Adipocyte (in vitro differentiated cells): ENCODE data around the gene ZNF563.
A peak's percentile ranks its signal among the peaks of the same experiment; 100 is the strongest.
"Not testable (repeated sequence)": the region's sequence is repeated elsewhere in the genome, so short reads cannot be mapped to it uniquely, and the experiment has no call there.

Experiments
- DNase-seq: peaks from one replicate; pipeline ENCODE4 v3.0.0-alpha.2; 2015; ENCODE audit warnings: low read depth
- H3K27me3 ChIP-seq: replicated peaks from 2 replicates; pipeline ENCODE4 v1.7.0; 2013; ENCODE audit warnings: mild to moderate bottlenecking, low read length, moderate library complexity; ENCODE audit not compliant: control insufficient read depth, insufficient read depth
- H3K36me3 ChIP-seq: 2 replicates; pipeline ENCODE4 v1.7.0; 2013; ENCODE audit warnings: low read length, mild to moderate bottlenecking, moderate library complexity; ENCODE audit not compliant: control insufficient read depth, insufficient read depth, severe bottlenecking
- H3K4me1 ChIP-seq: 2 replicates; pipeline ENCODE4 v1.7.0; 2013; ENCODE audit warnings: mild to moderate bottlenecking, low read length, moderate library complexity; ENCODE audit not compliant: control insufficient read depth, insufficient read depth
- H3K4me3 ChIP-seq: 2 replicates; pipeline ENCODE4 v1.7.0; 2013; ENCODE audit warnings: mild to moderate bottlenecking, low read length, moderate library complexity
- H3K9ac ChIP-seq: 2 replicates; pipeline ENCODE4 v1.7.0; 2013; ENCODE audit warnings: mild to moderate bottlenecking, low read length, moderate library complexity
- H3K9me3 ChIP-seq: 2 replicates; pipeline ENCODE4 v1.7.0; 2013; ENCODE audit warnings: mild to moderate bottlenecking, low read length, moderate library complexity; ENCODE audit not compliant: control insufficient read depth

ZNF563 gene

GRCh38 chr19:12346896-12347295, 13.5 kb upstream of the ZNF563 start:
- peaks cover 85% of the 10 kb centered on the region for H3K9me3 ChIP-seq

GRCh38 chr19:12345197-12345596, 11.8 kb upstream of the ZNF563 start:
- DNase-seq: no peak
- Histone ChIP-seq H3K4me3 (peak overlapping the region; percentile 17), H3K9ac (no peak overlapping the region), H3K9me3 (peaks cover 81% of the 10 kb centered on the region), H3K27me3 (no peaks in the 10 kb centered on the region), H3K36me3 (peaks cover 15% of the 10 kb centered on the region), H3K4me1 (no peaks in the 10 kb centered on the region)

More at GRCh38 chr19:12346896-12347295, 13.5 kb upstream of the ZNF563 start:
- peaks cover 32% of the 10 kb centered on the region for H3K36me3 ChIP-seq
- H3K4me3 ChIP-seq: peak overlapping the region; percentile 46
- H3K4me1 ChIP-seq: no peaks in the 10 kb centered on the region
- no peak for DNase-seq
- H3K9ac ChIP-seq: no peak overlapping the region
- no peaks in the 10 kb centered on the region for H3K27me3 ChIP-seq

- H3K9ac ChIP-seq: no peak overlapping the region
- no peak for DNase-seq
- H3K27me3 ChIP-seq: no peaks in the 10 kb centered on the region
- H3K4me3 ChIP-seq: peak overlapping the region; percentile 89
- no peaks in the 10 kb centered on the region for H3K36me3 ChIP-seq
- H3K9me3 ChIP-seq: no peaks in the 10 kb centered on the region
- H3K4me1 ChIP-seq: peaks cover 13% of the 10 kb centered on the region
These were observed 2.1 kb downstream of the ZNF563 start for GRCh38 chr19:12331211-12331941.

GRCh38 chr19:12330340-12330739, 3.1 kb downstream of the ZNF563 start:
- no peak for DNase-seq
- no peak overlapping the region for H3K9ac ChIP-seq
- H3K27me3 ChIP-seq: no peaks in the 10 kb centered on the region
- no peaks in the 10 kb centered on the region for H3K9me3 ChIP-seq
- H3K4me1 ChIP-seq: peaks cover 13% of the 10 kb centered on the region
- no peak overlapping the region for H3K4me3 ChIP-seq
- no peaks in the 10 kb centered on the region for H3K36me3 ChIP-seq

- Histone ChIP-seq H3K36me3 (peaks cover 31% of the 10 kb centered on the region), H3K4me1 (no peaks in the 10 kb centered on the region), H3K9ac (no peak overlapping the region), H3K9me3 (peaks cover 20% of the 10 kb centered on the region), H3K4me3 (no peak overlapping the region), H3K27me3 (no peaks in the 10 kb centered on the region)
- no peak for DNase-seq
These were observed 7.7 kb downstream of the ZNF563 start for GRCh38 chr19:12325690-12326089.

GRCh38 chr19:12318782-12319413, 14.5 kb downstream of the ZNF563 start:
- peaks cover 67% of the 10 kb centered on the region for H3K36me3 ChIP-seq
- no peaks in the 10 kb centered on the region for H3K4me1 ChIP-seq
- H3K9me3 ChIP-seq: peaks cover 62% of the 10 kb centered on the region
- no peaks in the 10 kb centered on the region for H3K27me3 ChIP-seq
- peak overlapping the region; percentile 65 for H3K4me3 ChIP-seq
- no peak for DNase-seq
- H3K9ac ChIP-seq: no peak overlapping the region

GRCh38 chr19:12314553-12314952, 18.9 kb downstream of the ZNF563 start:
- Histone ChIP-seq H3K36me3 (peaks cover 28% of the 10 kb centered on the region), H3K4me3 (no peak overlapping the region), H3K4me1 (no peaks in the 10 kb centered on the region), H3K9me3 (peaks cover 32% of the 10 kb centered on the region), H3K27me3 (no peaks in the 10 kb centered on the region), H3K9ac (no peak overlapping the region)
- no peak for DNase-seq

- not testable (repeated sequence) for H3K4me1 ChIP-seq, DNase-seq, H3K4me3 ChIP-seq, H3K9ac ChIP-seq, H3K36me3 ChIP-seq, H3K27me3 ChIP-seq, H3K9me3 ChIP-seq
These were observed 24.5 kb downstream of the ZNF563 start for GRCh38 chr19:12308891-12309290.

- DNase-seq: no peak
- Histone ChIP-seq H3K27me3 (no peaks in the 10 kb centered on the region), H3K4me1 (peaks cover 10% of the 10 kb centered on the region), H3K9ac (peak overlapping the region; percentile 93), H3K9me3 (no peaks in the 10 kb centered on the region), H3K36me3 (no peaks in the 10 kb centered on the region), H3K4me3 (peak overlapping the region; percentile 93)
These were observed 38.2 kb downstream of the ZNF563 start for GRCh38 chr19:12295191-12295590.

- Histone ChIP-seq H3K36me3 (no peaks in the 10 kb centered on the region), H3K9me3 (no peaks in the 10 kb centered on the region), H3K4me1 (peaks cover 11% of the 10 kb centered on the region), H3K4me3 (peak within 1 kb of the TSS; percentile 93), H3K27me3 (no peaks in the 10 kb centered on the region), H3K9ac (peak within 1 kb of the TSS; percentile 93)
- DNase-seq: peak; percentile 97
These were observed 38.9 kb downstream of the ZNF563 start, which contains the start of gene ZNF44 for GRCh38 chr19:12294249-12295158. Gene ZNF44 (minus strand): TSS chr19:12294883. CDS start chr19:12294694, 189 bp downstream.

GRCh38 chr19:12293777-12294248, 39.6 kb downstream of the ZNF563 start:
- peak; percentile 88 for DNase-seq
- Histone ChIP-seq H3K4me3 (peak overlapping the region; percentile 93), H3K9ac (peak overlapping the region; percentile 93), H3K4me1 (peaks cover 18% of the 10 kb centered on the region), H3K36me3 (no peaks in the 10 kb centered on the region), H3K9me3 (no peaks in the 10 kb centered on the region), H3K27me3 (no peaks in the 10 kb centered on the region)
